Epithelial cell of proximal tubule (primary cell): ENCODE data around the gene GCHFR. TPM values are rescaled to one million over a fixed set of nuclear protein-coding genes. Genes with fewer than 3 reads are reported as not detected.

Experiments used
- DNase-seq: peaks from one replicate; pipeline ENCODE4 v3.0.0-alpha.2; 2011; ENCODE audit warnings: low read depth
- H3K4me3 ChIP-seq: 2 replicates; pipeline ENCODE4 v1.5.1; 2011; ENCODE audit warnings: low read depth, mild to moderate bottlenecking, low read length
- CTCF ChIP-seq: conservative IDR thresholded peaks from 2 replicates; pipeline ENCODE4 v1.5.1; 2012; ENCODE audit warnings: low read depth, mild to moderate bottlenecking, low read length
- total RNA-seq: library from RNA; depleted of rRNA; stranded (reverse); fragments of >200 nt; gene quantifications from 2 replicates; pipeline ENCODE4 v1.2.3, GENCODE V29; 2015

Gene GCHFR
- total RNA-seq, 1 donor from 2014 or later: 87.2 TPM

DNA sequence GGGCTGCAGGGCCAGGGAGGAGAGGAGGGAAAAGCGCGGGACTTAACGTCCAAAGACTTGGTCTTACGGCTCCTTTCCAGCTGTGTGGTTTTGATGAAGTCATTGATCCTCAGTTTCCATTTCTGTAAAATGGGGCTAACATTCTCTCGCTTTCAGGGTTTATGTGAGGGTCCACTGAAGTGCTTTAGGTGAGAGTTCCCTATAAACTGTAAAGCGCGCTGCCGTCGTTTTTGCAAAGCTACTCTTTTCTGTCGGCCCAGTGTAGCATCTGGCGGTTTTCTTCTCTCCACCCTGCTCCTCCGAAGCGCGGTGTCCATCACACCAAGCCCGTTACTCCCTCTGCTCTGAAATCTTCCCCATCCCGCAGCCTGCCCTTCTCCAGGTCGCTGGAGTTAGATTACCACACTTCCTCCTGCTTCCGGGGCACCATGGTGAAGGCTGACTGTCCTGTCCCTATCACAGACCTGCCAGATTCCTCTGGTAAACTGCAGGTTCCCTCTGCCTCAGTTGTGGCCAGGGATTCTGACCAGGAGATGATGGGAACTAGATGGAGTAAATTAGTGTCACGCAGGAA, 44.1 kb downstream of the GCHFR start:
- peak overlapping the region; percentile 94 for H3K4me3 ChIP-seq
- no peak for DNase-seq
- no peak for TF ChIP-seq CTCF

GRCh38 chr15:40808861-40809450, 45.1 kb downstream of the GCHFR start:
- TF ChIP-seq CTCF: no peak
- H3K4me3 ChIP-seq: peak overlapping the region; percentile 94
- DNase-seq: no peak

- no peak for TF ChIP-seq CTCF
- DNase-seq: no peak
- no peak overlapping the region for H3K4me3 ChIP-seq
Measured at GRCh38 chr15:40812721-40813425, 49.0 kb downstream of the GCHFR start.

DNA sequence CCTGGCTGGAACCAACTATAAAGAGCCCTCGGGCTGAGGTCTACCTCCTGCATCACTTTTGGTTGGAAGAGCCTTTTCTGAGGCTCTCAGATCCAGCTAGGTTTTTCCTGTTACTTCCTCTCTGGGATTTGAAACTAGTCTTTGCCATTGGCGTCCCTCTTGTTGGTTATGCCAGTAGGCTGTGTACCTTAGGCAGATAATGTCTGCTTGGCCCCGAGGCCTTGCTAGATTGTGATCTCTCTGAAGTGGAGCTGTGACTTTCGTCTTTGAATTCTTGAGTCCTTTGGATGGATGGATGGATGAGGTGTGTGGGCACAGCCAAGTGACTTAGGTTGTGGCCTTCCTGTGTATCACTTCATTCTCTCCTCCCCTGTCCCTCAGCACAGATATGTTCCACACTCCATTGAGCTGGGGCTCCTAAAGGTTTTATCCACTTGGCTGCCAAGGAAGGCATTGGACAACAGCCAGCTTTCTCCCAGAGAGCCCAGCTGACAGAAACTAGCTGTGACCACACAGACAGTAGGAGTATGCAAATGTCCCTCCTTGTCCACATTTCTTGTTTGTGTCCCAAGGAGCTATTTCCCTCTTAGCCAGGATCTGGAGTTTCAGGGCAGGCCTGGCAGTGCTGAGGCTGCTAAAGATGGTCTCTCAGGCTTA, 51.3 kb downstream of the GCHFR start:
- no peak for TF ChIP-seq CTCF
- DNase-seq: no peak
- no peak overlapping the region for H3K4me3 ChIP-seq

Other genes starting within 250 kb of the GCHFR start
- gene CCDC32, start 199.0 kb upstream of the GCHFR start, total RNA-seq: 19.7 and 32.8 TPM in 2 replicates
- 10.1 and 17.9 TPM in 2 replicates for gene RPUSD2, start 194.8 kb upstream of the GCHFR start, total RNA-seq
- gene KNL1, start 169.8 kb upstream of the GCHFR start, total RNA-seq: 23.9 and 31.3 TPM in 2 replicates
- gene RAD51, start 68.9 kb upstream of the GCHFR start, total RNA-seq: 19.5 and 20.8 TPM in 2 replicates
- 20.6 and 25.4 TPM in 2 replicates for gene RMDN3, start 8.8 kb upstream of the GCHFR start, total RNA-seq
- 0.63 and 2.7 TPM in 2 replicates for gene C15orf62, start 5.9 kb downstream of the GCHFR start, total RNA-seq
- gene ZFYVE19, start 43.0 kb downstream of the GCHFR start, total RNA-seq: 30.0 and 34.8 TPM in 2 replicates
- gene DNAJC17, start 43.4 kb downstream of the GCHFR start, total RNA-seq: 21.7 and 43.2 TPM in 2 replicates
- gene PPP1R14D, start 64.6 kb downstream of the GCHFR start, total RNA-seq: not detected in 2 replicates
- gene SPINT1, start 80.0 kb downstream of the GCHFR start, total RNA-seq: 159 and 319 TPM in 2 replicates
- 1.7 and 3.1 TPM in 2 replicates for gene RHOV, start 110.2 kb downstream of the GCHFR start, total RNA-seq
- gene VPS18, start 130.4 kb downstream of the GCHFR start, total RNA-seq: 27.2 and 35.4 TPM in 2 replicates
- gene DLL4, start 165.3 kb downstream of the GCHFR start, total RNA-seq: 0.07 and 0.69 TPM in 2 replicates
- gene CHAC1, start 189.4 kb downstream of the GCHFR start, total RNA-seq: 14.3 and 23.8 TPM in 2 replicates